Measurements from ENCODE around the gene TMOD2.

Gene TMOD2

GRCh38 chr15:51842852-51843737, 91.7 kb downstream of the TMOD2 start:
- Histone ChIP-seq H3K27ac (no peak overlapping the region), H3K36me3 (ENCODE audit: control insufficient read depth, insufficient read depth, low read length) (no peaks in the 10 kb centered on the region), H3K9me3 (ENCODE audit: control insufficient read depth, low read length) (no peaks in the 10 kb centered on the region), H3K4me3 (ENCODE audit: low read depth, low read length) (no peak overlapping the region), H3K79me2 (peaks cover 15% of the 10 kb centered on the region), H3K27me3 (ENCODE audit: control insufficient read depth, insufficient read depth, low read length) (no peaks in the 10 kb centered on the region), H3K9ac (no peak overlapping the region), H3K4me2 (ENCODE audit: low read length) (no peak overlapping the region), H3K4me1 (no peaks in the 10 kb centered on the region), H2AFZ (no peak overlapping the region)
- TF ChIP-seq CTCF (IDR thresholded peaks at IDR 0.05): no peak

GRCh38 chr15:51844747-51845426, 93.5 kb downstream of the TMOD2 start:
- Histone ChIP-seq H3K4me1 (peaks cover 2% of the 10 kb centered on the region), H3K36me3 (ENCODE audit: control insufficient read depth, insufficient read depth, low read length) (no peaks in the 10 kb centered on the region), H3K79me2 (peaks cover 17% of the 10 kb centered on the region), H3K4me2 (ENCODE audit: low read length) (no peak overlapping the region), H2AFZ (no peak overlapping the region), H3K9me3 (ENCODE audit: control insufficient read depth, low read length) (no peaks in the 10 kb centered on the region), H3K27me3 (ENCODE audit: control insufficient read depth, insufficient read depth, low read length) (no peaks in the 10 kb centered on the region), H3K4me3 (ENCODE audit: low read depth, low read length) (no peak overlapping the region), H3K9ac (no peak overlapping the region), H3K27ac (no peak overlapping the region)
- TF ChIP-seq CTCF (IDR thresholded peaks at IDR 0.05): no peak

GRCh38 chr15:51846066-51846462, 94.7 kb downstream of the TMOD2 start:
- H3K4me1 ChIP-seq: peaks cover 2% of the 10 kb centered on the region

GRCh38 chr15:51846463-51847230, 95.2 kb downstream of the TMOD2 start:
- H3K79me2 ChIP-seq: peaks cover 17% of the 10 kb centered on the region
- H3K9ac ChIP-seq: no peak overlapping the region
- no peak overlapping the region for H3K27ac ChIP-seq
- no peaks in the 10 kb centered on the region for H3K27me3 ChIP-seq (ENCODE audit: control insufficient read depth, insufficient read depth, low read length)
- H3K4me1 ChIP-seq: peaks cover 2% of the 10 kb centered on the region
- no peaks in the 10 kb centered on the region for H3K36me3 ChIP-seq (ENCODE audit: control insufficient read depth, insufficient read depth, low read length)
- no peak overlapping the region for H2AFZ ChIP-seq
- H3K4me2 ChIP-seq (ENCODE audit: low read length): no peak overlapping the region
- no peaks in the 10 kb centered on the region for H3K9me3 ChIP-seq (ENCODE audit: control insufficient read depth, low read length)
- H3K4me3 ChIP-seq (ENCODE audit: low read depth, low read length): no peak overlapping the region
- no peak for TF ChIP-seq CTCF (IDR thresholded peaks at IDR 0.05)

More at GRCh38 chr15:51846066-51846462, 94.7 kb downstream of the TMOD2 start:
- no peak overlapping the region for H3K27ac ChIP-seq
- peaks cover 17% of the 10 kb centered on the region for H3K79me2 ChIP-seq
- H3K4me3 ChIP-seq (ENCODE audit: low read depth, low read length): no peak overlapping the region
- no peak overlapping the region for H2AFZ ChIP-seq
- no peaks in the 10 kb centered on the region for H3K9me3 ChIP-seq (ENCODE audit: control insufficient read depth, low read length)
- no peak overlapping the region for H3K4me2 ChIP-seq (ENCODE audit: low read length)
- no peaks in the 10 kb centered on the region for H3K36me3 ChIP-seq (ENCODE audit: control insufficient read depth, insufficient read depth, low read length)
- no peak for TF ChIP-seq CTCF (IDR thresholded peaks at IDR 0.05)
- no peaks in the 10 kb centered on the region for H3K27me3 ChIP-seq (ENCODE audit: control insufficient read depth, insufficient read depth, low read length)
- H3K9ac ChIP-seq: no peak overlapping the region
